Upper lobe of left lung (tissue), 4 donors: Measurements from ENCODE around the gene DNAH8.

Experiments
- EP300 ChIP-seq, 4 donors: sonication (generic); formaldehyde crosslinking; IDR thresholded peaks; one replicate each; pipeline ENCODE4 v1.5.1; 2017; ENCODE audit warnings: antibody characterized with exemption in 4 of 4, control low read depth in 2 of 4
- POLR2A ChIP-seq, 4 donors: fragments of 450-650 bp; IDR thresholded peaks; one replicate each; pipeline ENCODE4 v1.5.1; 2016 to 2017; ENCODE audit warnings: antibody characterized with exemption in 4 of 4, mild to moderate bottlenecking in 2 of 4
- POLR2AphosphoS5 ChIP-seq, 2 donors: sonication (generic); formaldehyde crosslinking; IDR thresholded peaks; one replicate each; pipeline ENCODE4 v1.5.1; 2017; ENCODE audit warnings: antibody characterized with exemption in 2 of 2
- TF ChIP-seq, protein P1 (sequence below), 6 experiments: fragments of 450-650 bp in 4 of 6; fragments of 200-600 bp in 2 of 6; sonication (generic) in 2 of 6; IDR thresholded peaks; one replicate each; pipeline ENCODE4 v1.5.1; 2016 to 2019; ENCODE audit warnings: antibody characterized with exemption in 6 of 6

DNA sequence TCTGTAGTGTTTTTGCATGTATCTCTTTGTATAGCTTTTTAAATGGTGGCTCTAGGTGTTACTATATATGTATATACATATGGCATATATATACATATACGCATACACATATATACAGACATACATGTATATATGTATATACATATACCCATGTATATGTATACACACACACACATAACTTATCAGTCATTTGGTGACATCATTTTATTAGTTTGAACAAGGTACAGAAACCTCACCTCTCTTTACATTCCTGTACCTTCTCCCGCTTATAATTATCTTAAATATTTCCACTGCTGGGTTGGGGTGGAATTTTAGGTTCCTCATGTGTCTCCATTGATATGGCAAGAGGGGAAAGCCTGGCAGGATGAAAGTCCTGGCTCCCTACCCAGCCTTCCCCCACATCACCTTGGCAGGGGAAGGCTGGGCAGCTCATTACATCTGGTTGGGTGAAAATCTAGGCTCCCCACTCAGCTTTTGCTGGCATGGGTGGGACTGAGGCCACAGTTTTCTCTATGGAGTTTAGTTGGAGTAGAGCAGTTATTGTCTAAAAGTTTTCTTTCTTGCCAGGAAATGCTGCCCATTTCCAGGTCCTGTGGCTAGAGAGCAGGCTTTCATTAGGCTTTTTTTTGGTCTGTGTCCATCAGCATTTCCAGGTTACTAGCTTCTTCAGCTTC, 19.7 kb upstream of the DNAH8 start:
- TF ChIP-seq, protein P1, sequence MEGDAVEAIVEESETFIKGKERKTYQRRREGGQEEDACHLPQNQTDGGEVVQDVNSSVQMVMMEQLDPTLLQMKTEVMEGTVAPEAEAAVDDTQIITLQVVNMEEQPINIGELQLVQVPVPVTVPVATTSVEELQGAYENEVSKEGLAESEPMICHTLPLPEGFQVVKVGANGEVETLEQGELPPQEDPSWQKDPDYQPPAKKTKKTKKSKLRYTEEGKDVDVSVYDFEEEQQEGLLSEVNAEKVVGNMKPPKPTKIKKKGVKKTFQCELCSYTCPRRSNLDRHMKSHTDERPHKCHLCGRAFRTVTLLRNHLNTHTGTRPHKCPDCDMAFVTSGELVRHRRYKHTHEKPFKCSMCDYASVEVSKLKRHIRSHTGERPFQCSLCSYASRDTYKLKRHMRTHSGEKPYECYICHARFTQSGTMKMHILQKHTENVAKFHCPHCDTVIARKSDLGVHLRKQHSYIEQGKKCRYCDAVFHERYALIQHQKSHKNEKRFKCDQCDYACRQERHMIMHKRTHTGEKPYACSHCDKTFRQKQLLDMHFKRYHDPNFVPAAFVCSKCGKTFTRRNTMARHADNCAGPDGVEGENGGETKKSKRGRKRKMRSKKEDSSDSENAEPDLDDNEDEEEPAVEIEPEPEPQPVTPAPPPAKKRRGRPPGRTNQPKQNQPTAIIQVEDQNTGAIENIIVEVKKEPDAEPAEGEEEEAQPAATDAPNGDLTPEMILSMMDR (IDR thresholded peaks at IDR 0.05): no peak
- no peak for TF ChIP-seq POLR2AphosphoS5 (IDR thresholded peaks at IDR 0.05)
- no peak for TF ChIP-seq POLR2A (IDR thresholded peaks at IDR 0.05)
- no peak for TF ChIP-seq EP300 (IDR thresholded peaks at IDR 0.05)
